Muscle of arm (tissue), 12 donors: ENCODE results near the gene MARS1. TPM values are rescaled to one million over a fixed set of nuclear protein-coding genes. Genes with fewer than 3 reads are reported as not detected.
A peak's percentile ranks its signal among the peaks of the same experiment; 100 is the strongest.

Experiments
- DNase-seq: peaks from one replicate; pipeline ENCODE4 v3.0.0-alpha.2; 2013
- polyA plus RNA-seq, 12 donors: library from polyadenylated mRNA; unstranded; fragments of 120-200 nt; gene quantifications; one replicate each; pipeline ENCODE4 v1.2.1, GENCODE V29; 2013; ENCODE audit not compliant: insufficient read length in 12 of 12

The MARS1 gene
- polyA plus RNA-seq, 12 donors = 77.3 to 150 (median 93.0) TPM; not detected in 1

DNA sequence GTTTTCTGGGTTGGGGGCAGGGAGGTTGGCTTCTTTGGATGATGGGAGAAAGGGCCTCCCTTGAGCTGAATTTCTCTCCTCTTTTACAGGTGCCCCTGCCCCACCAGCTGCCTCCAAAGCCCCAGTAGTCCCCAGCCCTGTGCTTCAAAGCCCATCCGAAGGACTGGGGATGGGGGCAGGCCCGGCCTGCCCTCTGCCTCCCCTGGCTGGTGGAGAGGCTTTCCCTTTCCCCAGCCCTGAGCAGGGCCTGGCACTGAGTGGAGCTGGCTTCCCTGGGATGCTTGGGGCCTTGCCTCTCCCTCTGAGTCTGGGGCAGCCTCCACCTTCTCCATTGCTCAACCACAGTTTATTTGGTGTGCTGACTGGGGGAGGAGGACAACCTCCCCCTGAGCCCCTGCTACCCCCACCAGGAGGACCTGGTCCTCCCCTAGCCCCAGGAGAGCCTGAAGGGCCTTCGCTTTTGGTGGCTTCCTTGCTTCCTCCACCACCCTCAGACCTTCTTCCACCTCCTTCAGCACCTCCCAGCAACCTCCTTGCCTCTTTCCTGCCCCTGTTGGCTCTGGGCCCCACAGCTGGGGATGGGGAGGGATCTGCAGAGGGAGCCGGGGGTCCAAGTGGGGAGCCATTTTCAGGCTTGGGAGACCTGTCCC, 38.7 kb downstream of the MARS1 start:
- DNase-seq = no peak

DNA sequence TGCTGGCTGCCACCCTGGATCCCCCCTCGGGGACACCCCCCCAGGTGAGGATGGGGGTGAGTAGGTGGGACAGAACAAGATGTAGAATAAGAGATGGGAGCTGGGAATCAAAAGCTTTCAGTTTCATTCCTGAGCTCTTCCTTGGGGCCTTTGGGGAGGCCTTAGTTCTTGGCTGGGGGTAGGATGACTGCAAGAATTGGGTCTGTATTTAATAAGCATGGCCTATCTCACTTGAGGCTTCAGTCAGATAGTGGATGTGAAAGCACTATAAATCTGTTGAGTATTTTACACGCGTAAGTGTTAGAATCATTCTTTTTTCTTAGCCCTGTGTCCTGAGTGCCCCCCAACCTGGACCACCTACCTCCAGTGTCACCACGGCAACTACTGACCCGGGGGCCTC, 39.3 kb downstream of the MARS1 start:
- DNase-seq = no peak

DNA sequence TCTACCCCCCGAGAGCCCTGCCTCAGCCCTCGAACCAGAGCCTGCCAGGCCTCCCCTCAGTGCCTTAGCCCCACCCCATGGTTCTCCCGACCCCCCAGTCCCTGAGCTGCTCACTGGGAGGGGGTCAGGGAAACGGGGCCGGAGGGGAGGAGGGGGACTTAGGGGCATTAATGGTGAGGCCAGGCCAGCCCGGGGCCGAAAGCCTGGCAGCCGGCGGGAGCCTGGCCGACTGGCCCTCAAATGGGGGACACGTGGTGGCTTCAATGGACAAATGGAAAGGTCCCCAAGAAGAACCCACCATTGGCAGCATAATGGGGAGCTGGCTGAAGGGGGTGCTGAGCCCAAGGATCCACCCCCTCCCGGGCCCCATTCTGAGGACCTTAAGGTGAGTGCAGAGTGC, 40.3 kb downstream of the MARS1 start:
- DNase-seq = no peak

DNA sequence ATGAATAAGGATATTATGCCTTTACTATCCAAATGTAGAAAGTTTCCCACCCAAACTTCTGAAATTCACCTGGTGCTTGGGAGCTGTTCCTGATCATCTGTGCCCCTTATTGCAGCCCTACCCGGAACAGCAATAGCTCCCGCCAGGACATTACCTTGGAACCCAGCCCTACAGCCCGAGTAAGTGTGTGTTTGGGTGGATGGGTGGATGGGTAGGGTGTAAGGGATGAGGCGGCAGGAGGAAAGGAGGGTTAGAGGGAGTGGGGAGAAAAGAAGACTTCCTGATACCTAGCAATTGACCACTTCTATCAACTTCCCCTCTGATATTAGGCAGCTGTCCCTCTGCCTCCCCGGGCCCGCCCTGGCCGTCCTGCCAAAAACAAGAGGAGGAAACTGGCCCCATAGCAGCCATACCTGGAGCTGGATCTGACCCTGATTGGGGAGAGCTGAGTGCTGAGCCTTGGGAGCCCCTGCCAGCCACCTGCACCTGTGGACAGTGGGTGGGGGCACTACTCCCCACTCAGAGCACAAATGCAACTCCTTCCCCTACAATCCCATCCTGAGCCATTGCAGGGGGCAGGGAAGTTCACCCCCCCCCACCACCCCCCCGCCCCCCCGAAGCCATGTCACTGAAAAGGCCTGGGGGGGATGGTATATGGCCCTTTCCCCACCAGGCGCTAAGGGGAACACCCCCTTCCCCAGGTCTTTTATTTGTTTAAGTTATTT, 41.1 kb downstream of the MARS1 start:
- no peak for DNase-seq

DNA sequence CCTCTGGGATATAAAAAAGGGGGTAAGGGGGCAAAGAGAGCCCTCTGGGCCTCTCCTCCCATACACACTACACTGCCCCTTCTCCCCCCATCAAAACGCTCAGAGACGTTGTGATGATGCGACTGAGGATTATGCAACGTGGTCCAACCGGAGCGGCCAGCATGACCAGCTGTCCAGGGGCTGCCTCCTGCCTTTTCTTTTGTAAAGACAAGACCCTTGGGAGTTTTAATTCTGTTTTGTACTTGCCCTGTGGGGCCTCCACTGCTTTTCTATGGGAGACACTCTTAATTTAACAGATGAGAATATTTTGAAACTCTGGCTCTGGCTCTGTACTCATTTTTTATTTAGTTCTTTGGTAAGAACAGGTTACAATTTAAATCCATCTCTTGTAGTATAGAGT, 42.0 kb downstream of the MARS1 start:
- no peak for DNase-seq

DNA sequence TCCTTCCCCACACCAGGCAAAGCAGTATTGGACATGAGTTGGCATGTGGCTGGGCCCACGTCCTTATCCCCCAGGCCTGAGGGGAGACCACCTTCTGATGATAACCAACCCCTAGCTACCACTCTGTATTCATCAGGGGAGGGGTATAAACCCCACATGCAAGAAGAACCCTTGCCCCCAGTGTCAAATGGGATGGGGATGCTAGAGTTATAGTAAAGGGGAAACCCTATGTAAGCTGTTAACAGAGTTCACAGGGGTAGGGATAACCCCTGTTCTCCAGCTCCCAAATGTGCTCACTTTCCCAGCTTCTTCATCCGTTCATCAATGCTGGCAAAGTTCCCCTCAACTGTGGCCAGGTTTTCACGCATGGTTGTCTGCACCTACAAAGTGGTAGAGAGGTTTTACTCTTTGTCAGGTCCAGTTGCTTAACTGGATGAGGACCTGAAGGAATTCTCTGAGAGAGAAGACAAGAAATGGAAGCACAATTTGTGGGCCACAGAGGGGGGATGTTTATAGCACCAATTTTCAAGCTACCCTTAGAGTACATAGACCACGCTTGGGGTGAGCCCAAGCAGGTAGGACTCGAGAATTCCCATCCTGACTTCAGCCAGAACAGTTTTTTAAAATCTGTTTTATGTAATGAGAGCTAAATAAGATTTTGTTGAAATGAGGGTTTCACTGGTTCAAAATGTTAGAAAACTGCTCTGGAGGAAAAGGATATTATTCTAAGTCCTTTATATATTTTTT, 42.7 kb downstream of the MARS1 start:
- no peak for DNase-seq

DNA sequence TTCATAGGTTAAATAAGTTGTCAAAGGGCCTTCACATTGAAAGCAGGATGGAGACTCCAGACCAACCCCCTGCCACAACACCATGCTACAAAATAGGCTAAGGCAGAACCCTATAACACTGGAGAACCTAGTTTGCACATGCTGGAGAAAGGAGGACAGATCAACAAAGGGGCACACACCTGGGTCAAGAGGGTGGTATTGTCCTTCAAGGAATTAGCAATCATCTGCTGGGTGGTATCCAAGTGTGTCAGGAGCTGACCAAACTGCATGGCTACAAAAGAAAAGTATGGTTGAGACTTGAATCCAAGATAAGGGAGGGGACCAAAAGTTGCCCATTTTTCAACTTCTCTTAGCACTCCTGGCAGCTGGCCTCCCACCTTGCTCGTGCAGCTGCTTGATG, 44.0 kb downstream of the MARS1 start:
- DNase-seq = no peak

DNA sequence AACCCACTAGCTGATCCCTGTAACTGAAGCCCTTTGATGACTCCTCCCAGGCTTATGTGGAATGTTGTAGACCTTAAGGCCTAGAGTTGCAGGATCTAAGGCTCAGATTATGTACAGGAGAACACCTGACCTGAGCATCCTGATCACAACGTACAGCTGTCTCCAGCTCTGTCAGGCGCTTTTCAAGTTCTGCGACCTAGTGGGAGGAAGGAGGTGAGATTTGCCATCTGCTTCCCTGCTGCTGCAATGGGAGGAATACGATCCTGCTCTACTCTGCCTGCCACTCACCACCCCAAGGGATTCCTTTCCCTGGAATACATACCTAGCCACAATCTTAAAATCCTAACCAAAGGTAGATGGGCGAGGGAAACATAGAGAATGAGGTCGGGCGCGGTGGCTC, 45.2 kb downstream of the MARS1 start:
- no peak for DNase-seq

DNA sequence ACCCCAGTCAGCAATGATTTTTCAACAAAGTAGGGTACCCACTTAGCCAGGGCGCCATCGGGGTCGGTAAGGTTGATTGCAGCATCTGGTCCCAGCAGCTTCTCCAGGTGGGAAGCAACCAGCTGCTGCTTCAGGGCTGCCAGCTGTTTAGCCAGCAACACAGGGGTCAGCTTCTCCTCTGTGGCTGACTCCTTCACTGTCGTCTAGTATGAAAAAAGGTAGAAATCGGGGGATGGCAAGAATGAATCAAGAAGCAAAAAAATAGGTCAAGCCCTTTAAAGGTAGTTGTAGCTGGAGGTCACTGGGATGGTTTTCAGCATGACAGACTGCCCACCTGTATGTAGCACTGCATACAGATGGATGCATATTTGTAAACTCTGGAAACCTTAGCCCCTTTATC, 46.4 kb downstream of the MARS1 start:
- no peak for DNase-seq

DNA sequence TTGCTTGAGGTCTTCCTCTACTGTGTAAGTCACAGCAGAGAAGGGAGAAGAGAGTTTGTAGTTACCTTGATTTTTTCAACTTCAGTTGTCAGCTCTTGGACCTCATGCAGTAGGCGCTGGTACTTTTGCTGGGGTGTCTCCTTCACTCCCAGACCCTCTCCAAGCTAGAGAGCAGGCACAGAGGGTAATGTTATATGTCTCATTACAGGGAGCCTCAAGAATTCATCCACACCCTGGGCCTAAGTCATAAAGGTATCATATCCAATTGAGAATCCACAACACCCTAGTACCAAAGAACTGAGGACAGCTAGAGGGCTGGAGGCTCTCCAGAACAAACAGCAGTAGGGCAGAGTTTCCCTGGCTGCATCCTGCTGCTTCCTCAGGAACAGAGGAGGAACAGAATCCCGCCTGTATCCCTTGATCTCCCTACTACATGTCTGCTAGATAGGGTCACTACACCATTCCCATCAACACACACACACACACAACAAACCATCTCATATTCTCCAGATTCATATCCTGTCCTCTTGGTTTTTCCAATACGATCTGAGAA, 47.2 kb downstream of the MARS1 start:
- no peak for DNase-seq

DNA sequence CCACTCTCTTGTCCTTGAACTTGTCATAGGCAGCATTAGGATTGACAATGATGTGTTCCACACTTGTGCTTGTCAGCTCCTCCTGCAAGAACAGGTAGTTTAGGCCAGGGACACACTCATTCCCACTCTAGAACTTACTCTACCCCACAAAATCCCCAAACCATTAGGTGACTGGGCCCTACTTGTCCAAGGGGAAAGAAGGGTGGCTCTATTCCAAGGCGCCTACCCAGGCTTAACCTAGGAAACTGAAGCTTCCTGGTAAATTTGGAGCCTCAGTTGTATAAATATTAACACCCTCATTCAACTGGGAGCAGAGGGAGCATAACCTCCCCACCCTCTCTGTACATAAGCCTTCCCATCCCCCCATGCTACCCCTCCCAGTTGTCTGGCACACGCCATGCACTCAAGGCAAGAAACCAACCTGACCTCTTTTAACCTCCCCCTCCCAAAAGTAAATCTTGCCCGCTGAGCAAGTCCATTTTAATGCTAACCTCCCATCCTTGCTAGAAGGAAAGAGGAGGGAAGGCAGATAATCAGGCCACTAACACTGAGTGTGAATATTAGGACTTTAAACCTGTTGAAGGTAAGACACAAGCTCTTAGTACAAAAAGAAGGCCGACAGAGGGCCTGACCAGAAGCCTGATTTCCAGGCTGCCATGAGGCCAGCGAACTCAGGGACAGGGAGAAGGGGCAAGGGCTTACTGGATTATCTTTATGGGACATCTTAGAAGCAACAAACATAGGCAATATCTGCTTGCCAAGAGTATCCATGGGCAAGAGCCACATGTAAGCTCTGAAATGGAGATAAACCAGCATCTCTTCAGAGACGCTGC, 48.1 kb downstream of the MARS1 start:
- DNase-seq = no peak

DNA sequence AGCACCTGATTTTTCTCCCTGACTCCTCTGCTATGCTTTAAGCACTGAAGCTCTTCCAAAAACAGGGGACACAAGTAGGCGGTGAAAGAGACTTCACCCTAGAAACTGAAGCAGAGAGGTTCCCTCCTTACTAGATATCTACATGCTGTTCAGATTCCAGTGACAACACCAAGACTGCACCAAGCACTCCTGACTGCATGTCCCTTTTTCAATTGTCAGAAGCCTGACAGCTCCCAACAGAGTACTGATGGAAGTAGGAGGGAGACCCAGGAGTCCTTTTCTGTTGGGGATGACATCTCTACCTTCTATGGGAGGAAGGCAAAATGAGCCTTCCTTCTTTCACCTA, 48.7 kb downstream of the MARS1 start:
- DNase-seq = no peak

DNA sequence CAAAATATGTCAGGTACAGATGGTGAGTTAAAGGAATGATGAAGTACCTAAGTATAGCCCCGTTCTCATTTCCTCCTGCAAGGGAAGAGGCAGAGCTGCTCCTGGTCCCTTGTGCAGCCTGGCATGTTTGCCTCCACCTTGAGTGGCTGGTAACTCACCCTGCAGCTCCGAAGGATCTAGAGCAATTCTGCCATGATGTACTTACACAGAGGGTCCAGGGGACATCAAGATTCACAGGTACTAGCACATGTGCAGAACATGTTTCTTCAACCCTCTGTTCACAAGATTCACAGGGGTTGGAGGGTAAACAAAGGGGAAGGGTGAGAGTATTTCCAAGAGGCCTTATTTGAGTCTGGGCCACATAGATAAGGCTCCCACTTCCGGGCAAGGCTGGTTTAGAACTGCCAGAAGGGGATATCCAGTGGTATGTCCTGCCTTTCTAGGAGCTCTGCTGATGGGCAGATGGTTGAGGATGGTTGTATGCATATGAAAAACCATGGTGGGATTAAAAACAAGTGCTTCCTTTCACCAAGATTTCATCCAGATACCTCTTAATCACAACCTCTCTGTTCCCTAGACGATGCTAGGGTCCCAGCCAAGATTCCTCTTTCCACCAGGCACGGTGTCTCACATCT, 51.4 kb downstream of the MARS1 start:
- DNase-seq = no peak

DNA sequence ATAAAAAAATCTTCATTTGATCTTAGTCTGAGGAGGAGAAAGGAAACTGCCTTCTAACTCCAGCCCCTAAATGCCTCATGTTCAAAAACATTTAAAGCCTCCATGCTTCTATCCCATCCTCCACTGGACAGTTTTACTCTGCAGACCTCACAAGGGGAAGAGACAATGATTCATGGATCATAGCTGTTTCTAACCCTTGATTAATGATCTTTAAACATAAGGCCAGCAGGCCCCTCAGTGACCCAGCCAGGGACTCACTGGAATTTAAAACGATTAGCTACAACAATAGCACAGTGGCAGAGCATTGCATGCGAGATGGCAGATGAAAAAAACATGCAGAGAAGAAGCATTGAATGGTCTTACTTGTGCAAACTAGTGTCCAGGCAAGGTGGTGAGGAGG, 53.1 kb downstream of the MARS1 start:
- no peak for DNase-seq

DNA sequence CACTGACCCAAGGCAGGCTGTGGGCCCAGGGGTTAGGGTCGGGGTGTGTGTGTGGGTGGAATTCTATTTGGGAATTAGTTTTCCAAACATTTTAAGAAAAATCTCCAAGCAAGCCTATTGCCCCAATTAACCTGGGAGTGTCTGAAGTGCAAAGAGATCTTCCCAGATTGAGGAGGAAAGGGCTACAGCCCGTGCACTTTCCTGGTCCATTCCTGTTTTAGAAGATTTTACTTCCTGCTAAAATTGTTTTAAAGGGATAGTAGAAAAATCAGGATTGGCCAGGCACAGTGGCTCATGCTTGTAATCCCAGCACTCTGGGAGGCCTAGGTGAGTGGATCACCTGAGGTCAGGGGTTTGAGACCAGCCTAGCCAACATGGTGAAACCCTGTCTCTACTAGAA, 53.8 kb downstream of the MARS1 start:
- DNase-seq = no peak

DNA sequence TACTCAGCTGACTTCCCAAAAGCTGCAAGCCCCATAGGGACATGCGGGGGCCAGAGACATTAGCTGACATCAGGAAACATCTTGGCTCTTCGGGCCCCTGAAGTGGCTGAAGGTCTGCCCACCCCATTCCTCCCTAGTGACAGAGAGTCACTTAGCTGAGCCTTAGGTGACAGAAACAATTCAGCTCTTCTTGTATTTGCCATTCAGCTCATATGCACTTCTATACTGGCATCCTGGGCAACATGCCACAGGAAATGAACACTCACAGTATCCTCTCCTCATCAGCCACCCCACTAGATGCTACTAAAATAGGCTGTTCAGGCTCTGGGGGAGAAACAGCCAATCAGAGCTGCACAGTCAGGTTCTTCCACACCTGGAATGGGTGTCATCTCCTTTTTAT, 55.7 kb downstream of the MARS1 start:
- DNase-seq = no peak

DNA sequence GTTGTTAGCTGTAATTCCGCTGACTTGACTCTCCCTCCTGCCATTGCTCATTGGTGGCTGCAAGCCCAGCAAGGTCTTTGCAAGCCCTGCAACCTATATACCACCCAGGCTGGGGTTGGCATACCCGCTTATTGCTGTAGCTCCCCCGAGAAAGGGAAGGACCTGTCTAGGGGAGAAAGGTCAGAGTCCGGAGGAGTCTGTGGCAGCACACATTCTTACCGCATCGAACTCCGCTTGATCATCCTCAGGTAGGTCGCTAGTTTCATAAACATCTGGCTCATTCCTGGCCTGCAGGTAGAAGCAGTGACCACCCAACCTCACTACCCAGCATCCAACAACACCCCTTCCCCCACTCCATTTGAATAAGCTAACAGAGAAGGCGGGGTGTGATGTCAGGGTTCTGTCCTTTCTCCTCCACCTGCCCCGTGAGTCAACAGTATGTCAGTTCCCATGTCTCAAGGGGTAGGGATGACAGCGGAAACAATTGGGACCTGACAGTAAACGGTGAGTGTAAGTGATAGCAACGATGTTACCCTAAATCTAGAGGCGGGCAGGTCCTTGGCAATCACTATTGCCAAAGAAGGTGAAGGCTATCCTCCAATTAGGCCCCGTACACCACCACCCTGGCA, 58.1 kb downstream of the MARS1 start:
- DNase-seq = no peak

DNA sequence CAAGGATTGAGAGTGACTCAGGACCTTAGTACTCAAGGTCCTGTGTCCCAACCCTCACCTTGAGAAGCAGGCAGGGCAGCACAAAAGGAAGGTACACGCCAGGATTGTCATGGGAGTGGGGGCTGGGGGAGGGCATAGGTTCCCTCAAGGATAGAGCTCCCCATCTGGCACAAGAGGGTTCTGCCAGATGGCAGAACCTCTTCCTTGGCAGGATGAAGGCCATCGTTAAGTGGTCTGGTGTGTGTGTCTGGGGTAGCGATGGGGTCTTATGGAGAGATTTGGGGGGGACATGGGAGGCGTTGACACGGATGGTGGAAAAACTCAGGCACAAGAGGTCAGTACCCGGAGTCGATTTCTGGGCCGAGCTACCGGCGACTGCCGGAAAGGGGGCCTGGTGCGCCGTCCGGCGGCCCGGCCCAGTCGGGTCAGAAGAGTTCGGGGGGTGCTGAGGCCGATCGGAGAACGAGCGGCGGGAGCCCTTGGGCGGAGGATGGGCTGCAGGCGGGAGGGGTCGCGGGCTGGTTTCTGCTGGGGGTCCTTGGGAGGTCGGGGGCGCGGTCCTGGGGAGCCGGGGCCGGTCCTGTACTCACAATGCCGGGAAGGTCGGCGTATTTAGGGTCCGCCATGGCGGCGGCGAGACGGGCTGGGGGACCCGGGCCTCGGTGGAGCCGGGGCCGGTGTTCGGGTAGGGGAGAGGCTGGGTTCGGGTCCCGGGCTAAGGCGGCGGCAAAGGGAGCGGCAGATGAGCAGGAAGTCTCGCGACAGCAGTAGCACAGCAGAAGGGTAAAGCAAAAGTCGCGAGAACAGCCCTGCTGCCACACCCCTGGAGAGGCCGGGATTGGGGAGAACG, 58.8 kb downstream of the MARS1 start, which contains the start of gene DCTN2:
TSS of gene DCTN2 (minus strand) at position 755 of the 850 bp plus-strand sequence. CDS start at position 626, 129 bp downstream.
- DNase-seq = peak; percentile 97

DNA sequence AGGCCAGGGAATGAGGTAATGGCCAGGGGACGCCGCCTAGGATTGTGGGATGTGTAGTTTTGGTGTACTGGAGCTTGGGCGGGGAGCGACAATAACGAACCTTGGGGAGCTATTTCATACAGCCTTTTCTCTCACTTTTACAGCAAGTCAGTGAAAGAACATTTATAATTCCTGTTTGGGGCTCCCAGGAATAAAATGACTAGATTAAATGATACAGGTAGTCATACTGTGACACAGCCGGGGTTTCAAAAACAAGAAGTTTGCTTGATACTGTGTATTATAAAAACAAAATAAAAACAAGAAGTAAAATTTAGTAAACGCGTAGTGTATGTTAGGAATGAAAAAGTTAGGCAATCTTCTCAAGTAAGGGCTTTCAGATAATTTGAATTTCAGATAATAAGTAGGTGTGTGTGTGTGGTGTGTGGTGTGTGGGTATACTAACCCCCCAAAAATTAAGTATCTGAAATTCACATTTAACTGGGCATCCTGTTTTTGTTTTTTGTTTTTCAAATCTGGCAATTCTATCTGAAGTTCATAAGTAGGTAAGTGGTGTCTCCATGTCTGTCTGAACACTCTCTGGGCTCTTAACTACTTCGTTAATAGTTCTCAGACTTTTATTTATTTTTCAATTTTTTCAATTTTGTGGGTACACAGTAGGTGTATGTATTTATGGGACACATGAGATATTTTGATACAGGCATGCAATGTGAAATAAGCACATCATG, 59.6 kb downstream of the MARS1 start:
- no peak for DNase-seq
